DMS79 treated with DMSO at 0.1 percent for 48 hours (cell line): ENCODE measurements around the gene PAFAH2.

Experiments
- DNase-seq: peaks from one replicate; lab custom pipeline; 2025; lab: John Stamatoyannopoulos, UW

Gene PAFAH2

DNA sequence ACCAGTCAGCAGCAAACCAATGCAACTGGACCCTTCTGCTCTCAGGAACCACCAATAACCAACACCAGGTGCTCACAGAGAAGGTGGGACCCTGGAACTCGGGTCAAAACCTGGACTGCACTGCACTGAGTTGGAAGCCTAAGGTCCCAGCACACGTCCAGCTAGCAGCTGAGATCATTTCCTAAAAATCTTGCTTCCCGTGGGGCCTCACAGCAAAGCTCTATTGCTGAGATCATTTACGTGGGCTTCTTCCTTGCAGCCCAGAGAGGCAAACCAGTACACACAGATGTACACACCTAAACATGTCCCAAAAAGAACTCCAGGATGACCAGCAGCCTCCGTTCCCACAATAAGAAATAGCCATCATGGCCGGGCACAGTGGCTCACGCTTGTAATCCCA is 68.8 kb downstream of the PAFAH2 start:
- DNase-seq: no peak

DNA sequence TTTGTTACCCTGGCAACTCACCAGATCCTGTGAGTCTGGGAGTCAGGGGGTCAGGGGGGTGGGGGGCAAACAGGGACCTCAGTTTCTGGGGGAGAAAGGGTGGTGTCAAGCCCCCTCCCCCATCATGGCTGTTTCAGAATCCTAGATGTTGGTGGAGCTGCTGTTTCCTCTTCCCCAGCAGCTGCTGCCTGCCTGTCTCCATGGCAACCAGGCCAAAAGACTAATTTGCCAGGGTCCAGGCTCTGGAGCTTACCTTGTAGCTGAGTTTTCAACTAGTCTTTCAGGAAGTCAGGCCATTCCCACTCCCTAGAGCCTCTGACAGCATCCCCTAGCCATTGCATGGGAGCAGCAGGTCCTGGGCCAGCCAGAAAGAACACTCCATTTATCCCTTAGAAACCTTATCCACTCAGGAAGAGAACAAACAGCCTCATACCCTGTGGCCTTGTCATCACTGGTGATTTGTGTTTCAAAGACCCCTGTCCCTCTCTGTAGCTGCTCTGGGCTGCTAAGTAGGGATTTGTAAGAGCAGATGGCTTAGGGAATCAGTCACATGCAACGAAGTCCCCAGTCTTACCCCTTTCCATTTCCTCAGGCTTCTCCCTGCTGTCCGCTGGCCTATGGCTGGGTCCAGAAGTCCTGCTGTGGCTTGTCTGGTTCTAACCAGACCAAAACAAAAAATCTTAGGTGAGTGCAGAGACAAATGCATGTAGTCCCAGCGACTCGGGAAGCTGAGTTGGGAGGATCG is 70.2 kb downstream of the PAFAH2 start:
- DNase-seq: peak; percentile 63

DNA sequence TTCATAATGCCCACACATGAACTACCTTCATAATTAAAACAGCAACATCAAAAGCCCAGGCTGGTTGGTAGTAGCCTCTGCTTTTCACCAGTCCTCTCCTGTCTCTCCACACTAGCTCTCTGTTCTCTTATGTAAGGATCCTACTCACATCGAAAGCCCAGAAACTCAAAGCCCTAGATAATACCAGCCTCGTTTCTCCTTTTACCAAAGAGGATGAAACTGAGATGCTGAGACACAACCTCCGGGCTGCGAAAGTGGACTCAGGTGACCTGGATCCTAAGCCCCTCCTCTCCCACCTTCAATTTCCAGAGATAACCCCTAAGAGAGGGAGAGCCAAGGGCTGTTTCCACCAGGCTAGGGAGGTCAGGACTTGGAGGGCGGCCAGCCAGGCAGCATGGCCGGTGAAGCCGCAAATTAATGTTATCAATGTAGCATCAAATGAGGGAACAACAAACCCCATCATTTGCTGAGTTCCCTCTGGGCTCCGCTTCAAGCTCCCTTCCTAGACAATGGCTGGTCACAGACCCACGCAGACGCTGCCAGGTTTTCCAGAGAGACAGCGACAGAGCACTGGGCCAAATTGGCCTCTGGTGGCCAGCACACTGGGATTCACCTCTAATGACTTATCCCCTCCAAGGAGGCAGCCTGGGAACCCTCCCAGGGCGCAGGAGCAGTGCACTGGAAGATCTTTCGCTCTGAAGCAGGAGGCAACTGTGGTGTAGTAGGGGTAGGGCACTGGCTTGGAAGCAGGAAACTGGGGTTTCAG is 70.9 kb downstream of the PAFAH2 start:
- DNase-seq: peak; percentile 54

DNA sequence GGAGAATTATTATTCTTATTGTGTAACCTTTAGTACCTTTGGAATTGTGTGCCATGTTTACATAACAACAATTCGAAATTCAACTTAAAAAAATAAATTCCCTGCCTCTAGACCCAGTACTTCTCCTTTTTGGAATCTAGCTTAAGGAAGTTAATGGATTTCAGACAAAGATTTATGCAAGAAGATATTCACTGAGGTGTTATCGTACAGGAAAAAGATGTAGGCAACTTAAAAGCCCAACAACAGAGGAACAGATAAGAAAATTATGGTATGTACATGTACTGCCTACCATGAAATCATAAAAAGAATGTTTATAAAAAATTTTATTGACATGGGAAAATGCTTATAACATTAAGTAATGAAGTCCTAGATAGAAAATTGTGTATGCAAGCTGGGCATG is 73.4 kb downstream of the PAFAH2 start:
- DNase-seq: no peak

- peak; percentile 54 for DNase-seq
Measured at GRCh38 chr1:25922971-25923552, 74.8 kb downstream of the PAFAH2 start.

GRCh38 chr1:25922056-25922970 is 75.5 kb downstream of the PAFAH2 start:
- peak; percentile 92 for DNase-seq

GRCh38 chr1:25918615-25919014 is 79.2 kb downstream of the PAFAH2 start:
- DNase-seq: no peak

- no peak for DNase-seq
Measured at GRCh38 chr1:25917996-25918395, 79.9 kb downstream of the PAFAH2 start.

DNA sequence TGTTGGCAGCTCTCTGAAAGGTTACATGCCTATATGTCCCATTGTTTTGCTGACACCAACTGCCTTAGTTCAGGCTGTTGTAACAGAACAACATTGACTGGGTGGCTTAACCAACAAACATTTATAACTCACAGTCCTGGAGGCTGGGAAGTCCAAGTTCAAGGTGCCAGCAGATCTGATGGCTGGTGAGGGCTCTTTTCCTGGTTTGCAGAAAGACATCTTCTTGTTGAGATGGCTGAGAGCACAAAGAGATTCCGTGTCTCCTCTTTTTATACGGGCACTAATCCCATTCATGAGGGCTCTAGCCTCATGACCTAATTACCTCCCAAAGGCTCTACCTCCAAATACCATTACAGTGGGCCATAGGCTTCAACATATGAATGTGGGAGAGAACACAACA is 81.4 kb downstream of the PAFAH2 start:
- DNase-seq: no peak

DNA sequence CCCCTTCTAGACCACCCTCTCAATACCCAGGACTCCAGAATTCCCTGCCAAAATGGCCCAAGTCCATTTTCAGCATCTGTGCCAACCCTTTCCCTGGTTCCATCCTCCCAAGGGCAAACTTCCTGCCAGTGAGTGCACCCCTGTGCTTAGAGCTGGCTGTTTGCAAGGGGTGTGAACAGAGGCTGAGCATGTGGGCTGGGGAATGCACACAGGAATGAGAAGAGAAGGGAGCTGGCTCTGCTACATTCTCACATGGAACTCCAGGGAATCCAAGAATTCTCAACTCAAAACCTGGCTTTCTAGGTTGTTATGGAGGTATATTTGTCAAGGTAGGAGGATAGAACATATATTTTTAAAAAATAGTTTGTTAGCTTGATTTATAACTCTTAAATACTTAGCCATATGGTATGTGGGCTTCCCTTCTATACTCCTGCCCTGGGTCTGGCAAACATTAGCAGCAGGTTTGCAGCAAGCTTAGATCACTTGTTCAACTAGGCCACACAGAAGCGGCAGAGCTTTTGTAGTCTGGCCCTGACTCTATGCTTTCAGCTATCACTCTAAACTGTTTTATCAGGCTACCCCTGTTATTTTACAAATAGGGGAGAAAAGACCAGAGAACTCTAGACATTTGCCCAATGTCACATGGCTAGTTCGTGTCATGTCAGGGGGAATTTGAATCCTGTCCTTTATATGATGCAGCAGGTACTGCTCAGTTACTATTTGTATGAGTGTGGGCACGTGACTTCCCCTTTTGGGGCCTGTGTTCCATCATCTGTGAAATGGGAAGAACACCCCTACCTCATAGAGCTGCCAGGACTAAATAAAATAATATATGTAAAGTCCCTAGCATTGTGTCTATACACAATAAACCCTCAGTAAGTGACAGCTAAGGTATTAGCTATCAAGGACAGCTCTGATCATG is 83.5 kb downstream of the PAFAH2 start:
- no peak for DNase-seq

- no peak for DNase-seq
Measured at GRCh38 chr1:25913206-25913605, 84.7 kb downstream of the PAFAH2 start.

DNA sequence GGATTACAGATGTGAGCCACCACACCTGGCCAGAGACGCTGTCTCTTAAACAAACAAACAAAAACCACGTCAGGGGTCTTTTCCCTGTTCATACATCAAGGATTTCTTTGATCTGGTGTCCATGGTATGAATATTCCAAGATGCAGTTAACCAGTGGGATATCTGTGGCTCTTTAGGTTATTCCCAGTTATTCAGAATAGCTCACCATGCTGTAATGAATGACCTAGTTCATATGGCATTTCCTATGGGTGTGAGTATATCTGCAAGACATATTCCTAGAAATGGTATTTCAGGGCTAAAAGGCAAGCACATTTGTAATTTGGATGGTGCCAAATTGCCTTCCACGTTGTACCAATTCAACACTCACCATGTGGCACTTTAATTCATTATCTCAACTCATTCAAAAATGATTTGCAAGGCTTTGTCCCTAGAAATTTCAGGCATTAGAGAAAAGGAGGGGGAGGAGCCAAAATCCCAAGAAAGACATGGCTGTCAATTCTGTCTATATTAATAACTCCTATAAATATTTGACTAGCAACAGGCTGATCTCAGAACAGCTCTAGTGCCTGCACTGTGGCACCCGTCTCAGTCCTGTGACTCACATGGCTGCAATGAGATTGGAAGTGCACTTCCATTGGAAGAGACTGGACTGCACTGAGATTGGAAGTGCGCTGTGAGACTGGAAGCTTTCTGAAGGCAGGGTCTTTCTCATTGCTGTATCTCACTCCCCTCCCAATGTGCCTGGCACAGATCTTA is 85.6 kb downstream of the PAFAH2 start:
- DNase-seq: no peak

DNA sequence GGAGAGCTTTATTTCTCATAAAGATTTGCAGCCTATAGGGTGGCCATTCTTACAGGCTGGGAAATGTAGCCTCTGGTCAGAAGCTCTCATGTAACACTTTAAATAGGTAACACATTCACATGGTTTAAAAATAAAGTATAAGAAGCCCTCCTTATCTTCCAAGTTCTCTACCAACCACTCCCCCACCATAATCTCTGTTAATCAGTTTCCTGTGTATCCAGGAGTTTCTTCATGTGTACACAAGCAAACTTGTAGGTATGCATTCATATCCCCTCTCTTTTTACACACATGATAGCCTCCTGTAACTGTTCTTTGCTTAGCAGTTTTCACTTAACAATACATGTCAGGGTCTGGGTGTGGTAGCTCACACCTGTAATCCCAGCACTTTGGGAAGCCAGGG is 86.7 kb downstream of the PAFAH2 start:
- DNase-seq: no peak
